ENCODE results near the gene DOCK11.

DNA sequence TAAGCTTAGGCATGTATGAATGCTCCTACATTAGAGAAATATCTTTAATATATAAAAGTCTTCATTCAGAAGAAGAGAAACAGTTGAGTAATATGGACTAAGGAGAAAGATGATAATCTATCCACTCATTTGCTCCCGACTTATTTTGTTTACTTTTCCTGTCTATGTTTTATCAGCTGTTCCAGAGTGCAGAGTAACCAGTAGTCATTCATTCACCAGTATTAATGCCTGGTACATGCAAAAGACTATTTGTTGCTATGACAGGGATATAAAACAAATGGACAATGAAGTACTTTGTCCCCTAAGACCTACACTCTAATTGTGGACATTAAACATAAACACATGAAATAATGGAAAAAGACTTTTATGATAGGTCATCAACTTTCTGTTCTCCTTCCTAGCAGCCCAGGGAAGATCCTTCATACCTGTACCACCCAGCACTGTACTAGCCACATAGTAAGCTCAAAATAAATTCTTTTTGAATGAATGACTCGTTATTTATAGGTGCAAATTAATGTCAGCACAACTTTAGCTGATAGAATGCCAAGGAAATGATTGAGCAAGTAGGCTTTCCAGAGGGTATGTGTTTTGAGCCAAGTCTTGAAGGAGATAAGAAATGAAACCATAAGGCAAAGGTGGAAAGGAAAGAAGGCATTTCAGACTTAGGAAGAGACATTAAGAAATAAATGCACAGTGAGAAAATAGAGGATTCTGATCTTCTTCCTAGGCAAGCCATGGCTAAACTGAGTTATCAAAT, 186.8 kb downstream of the DOCK11 start:
- TF ChIP-seq POLR2A (IDR thresholded peaks at IDR 0.05) = no peak
- TF ChIP-seq, protein P1, sequence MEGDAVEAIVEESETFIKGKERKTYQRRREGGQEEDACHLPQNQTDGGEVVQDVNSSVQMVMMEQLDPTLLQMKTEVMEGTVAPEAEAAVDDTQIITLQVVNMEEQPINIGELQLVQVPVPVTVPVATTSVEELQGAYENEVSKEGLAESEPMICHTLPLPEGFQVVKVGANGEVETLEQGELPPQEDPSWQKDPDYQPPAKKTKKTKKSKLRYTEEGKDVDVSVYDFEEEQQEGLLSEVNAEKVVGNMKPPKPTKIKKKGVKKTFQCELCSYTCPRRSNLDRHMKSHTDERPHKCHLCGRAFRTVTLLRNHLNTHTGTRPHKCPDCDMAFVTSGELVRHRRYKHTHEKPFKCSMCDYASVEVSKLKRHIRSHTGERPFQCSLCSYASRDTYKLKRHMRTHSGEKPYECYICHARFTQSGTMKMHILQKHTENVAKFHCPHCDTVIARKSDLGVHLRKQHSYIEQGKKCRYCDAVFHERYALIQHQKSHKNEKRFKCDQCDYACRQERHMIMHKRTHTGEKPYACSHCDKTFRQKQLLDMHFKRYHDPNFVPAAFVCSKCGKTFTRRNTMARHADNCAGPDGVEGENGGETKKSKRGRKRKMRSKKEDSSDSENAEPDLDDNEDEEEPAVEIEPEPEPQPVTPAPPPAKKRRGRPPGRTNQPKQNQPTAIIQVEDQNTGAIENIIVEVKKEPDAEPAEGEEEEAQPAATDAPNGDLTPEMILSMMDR (IDR thresholded peaks at IDR 0.05) = no peak

All from uterus (tissue), 2 donors.